PC-9 (cell line): ENCODE data around the gene AAK1. TPM values are rescaled to one million over a fixed set of nuclear protein-coding genes. Genes with fewer than 3 reads are reported as not detected.

ENCODE experiments used
- BruUV-seq: library from RNA; stranded (reverse); fragments of 400-500 nt; replicated peaks from 2 replicates; lab custom pipeline; 2021; lab: Mats Ljungman, UMichigan
- CTCF ChIA-PET: fragments of 300-600 bp; sonication (Branson Sonifier 250); formaldehyde crosslinking; loops from one replicate; lab custom pipeline; 2022; ENCODE audit warnings: antibody characterized with exemption; lab: Charles Lee
- POLR2A ChIA-PET: fragments of 300-600 bp; sonication (Branson Sonifier 250); formaldehyde crosslinking; loops from one replicate; lab custom pipeline; 2022; ENCODE audit warnings: antibody characterized with exemption; ENCODE audit not compliant: unreplicated experiment; lab: Charles Lee
- DNase-seq, 2 experiments: peaks; one replicate each; pipeline versions ENCODE4 v3.0.0 to v3.0.0-alpha.2; 2015 to 2022; ENCODE audit warnings: mixed read lengths in 1 of 2
- H2AFZ ChIP-seq: fragments of 200-600 bp; sonication (generic); 2 replicates; pipeline ENCODE4 v1.8.1; 2017; ENCODE audit warnings: antibody characterized with exemption
- H3F3A ChIP-seq: fragments of 200-600 bp; sonication (generic); 2 replicates; pipeline ENCODE4 v1.8.1; 2017; ENCODE audit warnings: antibody characterized with exemption, mild to moderate bottlenecking, low read depth; ENCODE audit not compliant: insufficient read depth
- H3K27ac ChIP-seq: fragments of 200-600 bp; sonication (generic); 2 replicates; pipeline ENCODE4 v1.6.1; 2016; ENCODE audit warnings: mixed run types
- H3K27me3 ChIP-seq: fragments of 200-600 bp; sonication (generic); 2 replicates; pipeline ENCODE4 v1.6.1; 2016; ENCODE audit warnings: low read depth, mixed run types; ENCODE audit not compliant: insufficient read depth
- H3K36me3 ChIP-seq: fragments of 200-600 bp; sonication (generic); 2 replicates; pipeline ENCODE4 v1.6.1; 2016; ENCODE audit warnings: low read depth, mixed run types
- H3K4me1 ChIP-seq: fragments of 200-600 bp; sonication (generic); replicated peaks from 2 replicates; pipeline ENCODE4 v1.6.1; 2016; ENCODE audit warnings: mixed run types; ENCODE audit not compliant: insufficient read depth
- H3K4me2 ChIP-seq: fragments of 200-600 bp; sonication (generic); 2 replicates; pipeline ENCODE4 v1.6.1; 2017; ENCODE audit warnings: mixed run types
- H3K4me3 ChIP-seq: fragments of 200-600 bp; sonication (generic); 2 replicates; pipeline ENCODE4 v1.6.1; 2016; ENCODE audit warnings: mixed run types
- H3K79me2 ChIP-seq: fragments of 200-600 bp; sonication (generic); 2 replicates; pipeline ENCODE4 v1.6.1; 2017; ENCODE audit warnings: low read depth, mixed run types
- H3K9me2 ChIP-seq: fragments of 200-600 bp; sonication (generic); 2 replicates; pipeline ENCODE4 v1.8.1; 2017; ENCODE audit warnings: mild to moderate bottlenecking; ENCODE audit not compliant: insufficient read depth
- H3K9me3 ChIP-seq: fragments of 200-600 bp; sonication (generic); 2 replicates; pipeline ENCODE4 v1.8.1; 2016; ENCODE audit warnings: low read depth; ENCODE audit not compliant: insufficient read depth
- H4K20me1 ChIP-seq: fragments of 200-600 bp; sonication (generic); 2 replicates; pipeline ENCODE4 v1.8.1; 2017; ENCODE audit not compliant: insufficient read depth
- CTCF ChIP-seq: fragments of 200-600 bp; sonication (generic); conservative IDR thresholded peaks from 2 replicates; pipeline ENCODE4 v1.6.1; 2017; ENCODE audit warnings: mixed run types, antibody characterized with exemption, mild to moderate bottlenecking, moderate library complexity
- EZH2 ChIP-seq: fragments of 200-600 bp; sonication (generic); IDR thresholded peaks from 2 replicates; pipeline ENCODE4 v1.8.0; 2017; ENCODE audit warnings: antibody characterized with exemption, low read depth
- intact Hi-C: fragments of 100-400 bp; cut with micrococcal nuclease; formaldehyde crosslinking; loops from one replicate; pipeline ENCODE4 v1.10.0; 2022; ENCODE audit not compliant: unreplicated experiment
- total RNA-seq: library from RNA; stranded (reverse); gene quantifications from 2 replicates; pipeline ENCODE4 v1.2.3, GENCODE V29; 2021

Gene AAK1
- total RNA-seq, 1 experiment from 2014 or later = 66.6 TPM

GRCh38 chr2:69437751-69438154, 205.8 kb downstream of the AAK1 start:
- Histone ChIP-seq H3F3A (peaks cover 13% of the 10 kb centered on the region; the same call in 1 of the 2 replicates), H4K20me1 (no peaks in the 10 kb centered on the region), H3K27me3 (no peaks in the 10 kb centered on the region), H3K4me1 (peaks cover 15% of the 10 kb centered on the region), H3K36me3 (no peaks in the 10 kb centered on the region), H3K4me3 (peak overlapping the region; percentile 80), H3K79me2 (peaks cover 19% of the 10 kb centered on the region), H3K4me2 (peak overlapping the region; percentile 94), H3K9me3 (peaks cover 5% of the 10 kb centered on the region; the same call in 1 of the 2 replicates), H3K27ac (peak overlapping the region; percentile 56), H2AFZ (peak overlapping the region; percentile 92), H3K9me2 (no peaks in the 10 kb centered on the region)
- no peak for DNase-seq
- ChIA-PET POLR2A (no interaction called here), CTCF (no interaction called here)
- BruUV-seq = TSS peak; percentile 88
- TF ChIP-seq CTCF (no peak), EZH2 (no peak)
- intact Hi-C loops = loop anchor here (1.0 kb wide), 1 partner anchor 277 kb away; no protein-coding TSS in a partner anchor

- CTCF ChIA-PET = no interaction called here
- intact Hi-C loops = loop anchor here (1.0 kb wide), 1 partner anchor 277 kb away; no protein-coding TSS in a partner anchor
- H2AFZ ChIP-seq = peak within 1 kb of the TSS; percentile 92
Measured at GRCh38 chr2:69436938-69437750, 206.4 kb downstream of the AAK1 start, which contains the start of gene NFU1. NFU1 (minus strand) TSS chr2:69437435; CDS start chr2:69437422, 13 bp downstream.

More at GRCh38 chr2:69436938-69437750, 206.4 kb downstream of the AAK1 start, which contains the start of gene NFU1:
- Histone ChIP-seq H3K4me2 (peak within 1 kb of the TSS; percentile 94), H4K20me1 (no peaks in the 10 kb centered on the region), H3K79me2 (peaks cover 19% of the 10 kb centered on the region), H3K9me2 (no peaks in the 10 kb centered on the region), H3K27me3 (no peaks in the 10 kb centered on the region), H3K4me3 (peak within 1 kb of the TSS; percentile 80), H3F3A (peaks cover 13% of the 10 kb centered on the region; the same call in 1 of the 2 replicates), H3K4me1 (peaks cover 15% of the 10 kb centered on the region), H3K27ac (peak within 1 kb of the TSS; percentile 56), H3K9me3 (peaks cover 5% of the 10 kb centered on the region; the same call in 1 of the 2 replicates), H3K36me3 (no peaks in the 10 kb centered on the region)
- TF ChIP-seq CTCF = peak; percentile 56; the same call in 1 of the 2 replicates
- TF ChIP-seq EZH2 = no peak
- peak; percentile 77 to 88 for DNase-seq
- TSS peak; percentile 54 for BruUV-seq
- POLR2A ChIA-PET = interaction anchor here (0.6 to 0.7 kb wide), 4 partner anchors 39 to 319 kb away, joined by 3 to 7 read pairs (median 4); no protein-coding TSS in a partner anchor
